OCI-LY7 (cell line): ENCODE measurements around the gene BPTF. TPM values are rescaled to one million over a fixed set of nuclear protein-coding genes. Genes with fewer than 3 reads are reported as not detected.
"Not testable (repeated sequence)": the region's sequence is repeated elsewhere in the genome, so short reads cannot be mapped to it uniquely, and the experiment has no call there.

Experiments
- BruUV-seq: library from RNA; stranded (reverse); fragments of 400-500 nt; replicated peaks from 2 replicates; lab custom pipeline; 2021; lab: Mats Ljungman, UMichigan
- CTCF ChIA-PET: fragments of 300-600 bp; sonication (Branson Sonifier 250); formaldehyde crosslinking; loops from one replicate; lab custom pipeline; 2022; ENCODE audit warnings: antibody characterized with exemption; ENCODE audit not compliant: unreplicated experiment; lab: Charles Lee
- POLR2A ChIA-PET: fragments of 300-600 bp; sonication (Branson Sonifier 250); formaldehyde crosslinking; loops from one replicate; lab custom pipeline; 2022; ENCODE audit warnings: antibody characterized with exemption; lab: Charles Lee
- DNase-seq: peaks from one replicate; pipeline ENCODE4 v3.0.0-alpha.2; 2015; ENCODE audit warnings: low spot score
- H2AFZ ChIP-seq: fragments of 200-600 bp; sonication (generic), shearing (Covaris generic); 2 replicates; pipeline ENCODE4 v1.6.1; 2014; ENCODE audit warnings: mild to moderate bottlenecking, antibody characterized with exemption, low read length, moderate library complexity
- H3K27ac ChIP-seq: fragments of 200-600 bp; sonication (generic); 2 replicates; pipeline ENCODE4 v1.5.1; 2014; ENCODE audit warnings: mixed run types, low read depth, mild to moderate bottlenecking, moderate library complexity, low read length, inconsistent platforms; ENCODE audit not compliant: poor library complexity, severe bottlenecking
- H3K36me3 ChIP-seq: fragments of 200-600 bp; sonication (generic); 2 replicates; pipeline ENCODE4 v1.6.1; 2014; ENCODE audit warnings: mild to moderate bottlenecking, antibody characterized with exemption, low read length, moderate library complexity, mixed read lengths; ENCODE audit not compliant: insufficient read depth
- H3K4me1 ChIP-seq: fragments of 200-600 bp; sonication (generic); 2 replicates; pipeline ENCODE4 v1.5.1; 2014; ENCODE audit warnings: mild to moderate bottlenecking, low read length; ENCODE audit not compliant: insufficient read depth, poor library complexity, severe bottlenecking
- H3K4me2 ChIP-seq: fragments of 200-600 bp; sonication (generic); 2 replicates; pipeline ENCODE4 v1.6.1; 2014; ENCODE audit warnings: mild to moderate bottlenecking, low read length
- H3K4me3 ChIP-seq: fragments of 200-600 bp; sonication (generic); 2 replicates; pipeline ENCODE4 v1.5.1; 2014; ENCODE audit warnings: mild to moderate bottlenecking, low read depth, low read length; ENCODE audit not compliant: poor library complexity, severe bottlenecking
- H3K79me2 ChIP-seq: fragments of 200-600 bp; sonication (generic); 2 replicates; pipeline ENCODE4 v1.6.1; 2016; ENCODE audit warnings: low read depth, mild to moderate bottlenecking, low read length, moderate library complexity, mixed read lengths; ENCODE audit not compliant: insufficient read depth
- H3K9me2 ChIP-seq: fragments of 200-600 bp; sonication (generic); 2 replicates; pipeline ENCODE4 v1.6.1; 2016; ENCODE audit warnings: mild to moderate bottlenecking, low read length, mixed read lengths; ENCODE audit not compliant: insufficient read depth
- H3K9me3 ChIP-seq: fragments of 200-600 bp; sonication (generic); 2 replicates; pipeline ENCODE4 v1.6.1; 2014; ENCODE audit warnings: mild to moderate bottlenecking, mixed run types, low read length, mixed read lengths
- H4K20me1 ChIP-seq: fragments of 200-600 bp; sonication (generic); 2 replicates; pipeline ENCODE4 v1.6.1; 2014; ENCODE audit warnings: mild to moderate bottlenecking, antibody characterized with exemption, low read length, moderate library complexity, mixed read lengths; ENCODE audit not compliant: insufficient read depth
- CTCF ChIP-seq: fragments of 200-600 bp; sonication (generic); conservative IDR thresholded peaks from 2 replicates; pipeline ENCODE4 v1.5.1; 2014; ENCODE audit warnings: mild to moderate bottlenecking, antibody characterized with exemption, low read length, moderate library complexity, mixed read lengths
- EZH2phosphoT487 ChIP-seq: fragments of 200-600 bp; sonication (generic); IDR thresholded peaks from 2 replicates; pipeline ENCODE4 v1.6.1; 2018; ENCODE audit warnings: low read depth, borderline replicate concordance, mild to moderate bottlenecking, mixed run types, antibody characterized with exemption, low read length, moderate library complexity, mixed read lengths
- intact Hi-C: fragments of 100-400 bp; cut with micrococcal nuclease; formaldehyde crosslinking; loops from one replicate; pipeline ENCODE4 v1.10.0; 2022; ENCODE audit not compliant: unreplicated experiment
- total RNA-seq, 2 experiments: library from RNA; depleted of rRNA in 1 of 2; stranded (reverse); fragments of >200 nt in 1 of 2; shearing (Covaris generic) in 1 of 2; gene quantifications; 2 replicates each; pipeline ENCODE4 v1.2.3, GENCODE V29; 2014 to 2022

Gene BPTF
- total RNA-seq, 2 experiments from 2014 or later, result 104 to 212 TPM

DNA sequence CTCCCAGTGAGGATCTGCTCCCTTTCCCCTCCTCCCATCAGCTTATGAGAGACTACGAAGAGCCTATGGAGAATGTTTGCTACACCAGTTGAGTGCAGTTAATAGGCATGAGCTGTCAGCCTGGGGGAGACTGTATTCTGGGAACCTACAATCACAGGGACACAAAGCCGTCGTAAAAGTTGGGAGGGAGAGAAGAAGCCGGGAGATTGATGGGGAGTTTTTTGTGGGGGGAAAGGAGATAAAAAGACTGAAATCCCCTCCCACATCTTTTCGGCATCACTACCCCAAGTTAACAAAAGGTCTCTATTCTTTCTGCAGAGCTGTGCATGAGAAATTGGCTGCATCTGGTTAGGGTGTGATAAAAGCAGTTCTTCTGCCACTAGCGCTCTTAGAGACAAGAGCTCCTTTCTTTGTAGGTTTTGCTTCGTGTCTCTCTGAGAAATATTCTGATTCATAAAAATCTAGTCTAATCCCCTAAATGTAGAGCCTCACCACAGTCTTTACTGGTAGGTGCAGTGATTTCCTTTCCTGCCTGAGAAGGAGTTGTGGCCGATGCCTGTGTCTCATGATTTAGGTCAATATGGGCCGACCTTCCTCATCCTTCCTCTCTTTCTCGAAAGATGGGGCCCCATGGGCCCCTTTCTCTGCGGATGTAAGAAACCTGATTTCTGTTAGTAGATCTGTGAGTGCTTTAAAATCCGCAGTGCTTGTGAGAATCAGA, 77.4 kb downstream of the BPTF start:
- BruUV-seq, result no TSS peak
- Histone ChIP-seq H4K20me1 (no peaks in the 10 kb centered on the region), H3K27ac (no peak overlapping the region), H3K9me3 (no peaks in the 10 kb centered on the region), H3K4me3 (no peak overlapping the region), H3K9me2 (no peaks in the 10 kb centered on the region), H3K4me2 (no peak overlapping the region), H3K79me2 (no peaks in the 10 kb centered on the region), H3K4me1 (no peaks in the 10 kb centered on the region), H2AFZ (no peak overlapping the region), H3K36me3 (peaks cover 92% of the 10 kb centered on the region)
- no peak for TF ChIP-seq CTCF
- no peak for TF ChIP-seq EZH2phosphoT487
- ChIA-PET POLR2A (no interaction called here), CTCF (interaction anchor here (0.8 kb wide), 1 partner anchor 12 kb away, joined by 3 read pairs; no protein-coding TSS in a partner anchor)
- no peak for DNase-seq
- intact Hi-C loops, result no loop called here

- H3K79me2 ChIP-seq, H3K9me2 ChIP-seq, POLR2A ChIA-PET, H3K27ac ChIP-seq, H3K4me3 ChIP-seq, H2AFZ ChIP-seq, H3K4me2 ChIP-seq, CTCF ChIA-PET, H4K20me1 ChIP-seq, intact Hi-C loops, DNase-seq, H3K4me1 ChIP-seq, BruUV-seq, H3K9me3 ChIP-seq: not testable (repeated sequence)
- peaks cover 96% of the 10 kb centered on the region for H3K36me3 ChIP-seq
Observed at GRCh38 chr17:67905298-67905697, 80.0 kb downstream of the BPTF start.

- CTCF ChIA-PET, BruUV-seq, H3K4me3 ChIP-seq, POLR2A ChIA-PET, H3K9me2 ChIP-seq, H4K20me1 ChIP-seq, intact Hi-C loops, H2AFZ ChIP-seq, H3K27ac ChIP-seq, H3K4me1 ChIP-seq, H3K9me3 ChIP-seq, H3K4me2 ChIP-seq, DNase-seq: not testable (repeated sequence)
- H3K36me3 ChIP-seq, result peaks cover 96% of the 10 kb centered on the region
- peaks cover 14% of the 10 kb centered on the region; the same call in 1 of the 2 replicates for H3K79me2 ChIP-seq
Observed at GRCh38 chr17:67910117-67910803, 85.0 kb downstream of the BPTF start.
